GM19455 (cell line): ENCODE measurements around the gene MCF2L2.

ENCODE experiments used
- ATAC-seq: cut with Tn5 transposase; IDR thresholded peaks from one replicate; pipeline ENCODE4 v1.9.1; 2021; ENCODE audit not compliant: unreplicated experiment

The MCF2L2 gene

DNA sequence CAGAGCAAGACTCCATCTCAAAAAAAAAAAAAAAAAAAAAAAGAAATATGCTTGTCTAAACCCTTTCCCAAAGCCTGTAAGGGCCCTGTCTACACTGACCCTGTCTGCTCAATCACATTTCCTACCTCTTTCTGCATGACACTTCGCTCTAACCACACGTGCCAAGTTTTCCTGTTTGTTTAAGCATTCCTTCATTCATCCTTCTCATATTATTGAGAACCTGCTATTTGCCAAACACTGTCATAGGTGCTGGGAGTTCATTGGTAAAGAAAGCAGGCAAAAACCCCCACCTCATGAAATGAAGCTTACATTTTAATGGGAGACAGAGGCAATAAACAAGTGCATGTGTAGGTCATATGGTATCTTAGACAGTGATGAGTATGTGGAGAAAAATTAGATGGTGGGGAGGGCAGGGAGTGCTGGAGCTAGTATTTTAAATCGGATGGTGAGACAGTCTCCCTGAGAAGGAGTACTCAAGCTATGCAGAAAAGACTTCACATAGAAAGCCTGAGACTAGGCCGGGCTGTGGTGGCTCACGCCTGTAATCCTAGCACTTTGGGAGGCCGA, 127.3 kb downstream of the MCF2L2 start:
- no peak for ATAC-seq

DNA sequence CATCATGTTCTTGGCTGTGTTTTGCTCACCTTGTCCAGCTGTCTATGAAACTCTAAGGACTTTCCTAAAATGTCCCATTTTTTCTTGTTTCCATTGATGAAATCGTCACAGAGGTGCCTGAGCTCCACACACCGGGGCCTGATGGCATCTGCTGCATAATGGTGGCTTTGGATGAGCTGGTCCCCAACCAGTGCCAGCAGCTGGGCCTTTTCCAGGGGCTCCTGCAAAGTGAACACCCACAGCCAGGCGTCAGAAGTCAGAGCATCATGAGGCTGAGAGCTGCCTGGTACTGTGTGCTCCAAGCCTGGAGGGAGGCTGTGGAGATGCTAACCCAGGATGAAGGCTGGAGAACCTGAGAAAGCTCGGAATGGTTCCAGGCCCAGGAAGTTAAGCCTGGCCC, 128.4 kb downstream of the MCF2L2 start:
- no peak for ATAC-seq

DNA sequence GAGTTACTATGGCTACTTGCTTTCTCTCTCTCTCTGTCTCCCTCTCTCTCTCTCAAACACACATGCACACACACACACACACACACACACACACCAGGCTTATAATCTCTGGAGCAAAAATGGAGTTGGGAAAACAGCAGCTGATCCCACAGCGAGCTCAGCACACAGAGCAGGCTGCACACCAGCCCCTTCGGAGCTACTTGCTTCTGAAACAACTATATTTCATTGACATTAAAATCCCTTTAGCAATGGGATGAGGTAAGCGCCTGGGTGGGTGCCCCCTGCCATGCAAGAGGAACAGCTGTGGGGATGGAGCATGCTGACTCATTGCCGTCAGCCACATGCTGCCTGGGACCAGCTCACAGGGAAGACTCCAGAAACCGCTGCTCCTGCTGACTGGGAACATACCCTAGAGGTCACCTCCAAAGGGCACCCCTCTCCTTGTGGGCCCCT, 129.7 kb downstream of the MCF2L2 start:
- ATAC-seq: no peak

DNA sequence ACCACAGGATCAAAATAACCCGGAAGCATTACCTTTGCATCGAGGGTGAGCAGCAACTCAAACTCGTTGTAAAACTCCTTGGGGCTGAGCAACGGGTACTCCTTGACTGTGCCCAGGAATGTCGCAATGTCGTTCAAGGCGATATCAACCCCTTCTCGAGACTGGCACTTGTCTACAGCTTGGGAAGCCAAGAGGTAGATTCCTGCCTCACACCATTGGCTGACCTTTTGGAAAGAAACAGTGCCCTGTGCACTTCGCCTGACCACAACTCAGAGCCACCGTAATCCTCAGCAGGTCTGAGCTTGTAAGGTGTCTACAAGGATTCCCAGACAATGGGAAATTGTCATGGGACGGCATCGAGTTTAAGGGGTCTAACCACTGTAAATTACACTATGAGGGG, 131.5 kb downstream of the MCF2L2 start:
- ATAC-seq: no peak

DNA sequence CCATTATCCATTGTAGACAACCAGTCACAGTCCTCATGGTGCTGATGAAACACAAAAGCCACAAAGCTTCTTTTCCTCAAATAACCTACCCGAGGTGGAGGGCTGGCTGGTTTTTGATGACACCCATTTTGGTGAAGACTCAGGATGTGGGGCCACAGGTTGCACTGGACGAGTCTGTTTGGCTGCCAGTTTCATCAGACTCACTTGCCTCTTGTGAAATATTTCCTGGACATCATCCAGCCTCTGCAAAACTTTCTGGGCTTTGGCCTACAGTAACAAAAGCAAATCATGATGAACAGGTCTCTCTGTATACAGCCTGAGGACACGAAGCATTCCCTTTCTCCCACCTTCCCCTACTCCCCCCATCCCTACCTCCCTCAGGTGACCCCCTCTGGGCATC, 133.2 kb downstream of the MCF2L2 start:
- no peak for ATAC-seq

DNA sequence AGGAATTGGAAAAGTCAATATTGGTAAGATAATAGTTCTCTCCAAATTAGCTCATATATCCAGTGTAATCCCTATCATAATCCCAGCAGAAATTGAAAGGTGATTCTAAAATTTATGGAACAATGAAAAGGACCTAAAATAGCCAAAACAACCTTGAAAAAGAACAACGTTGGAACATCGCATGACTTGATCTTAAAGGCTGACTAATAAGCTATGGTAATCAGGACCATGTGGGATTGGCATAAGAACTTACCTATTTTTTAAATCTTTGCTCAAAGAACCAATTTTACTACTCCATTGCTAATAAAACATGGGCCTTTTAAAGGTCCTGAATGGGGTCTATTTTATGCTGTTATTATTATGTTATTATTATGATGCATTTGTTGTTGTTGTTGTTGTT, 134.5 kb downstream of the MCF2L2 start:
- no peak for ATAC-seq

DNA sequence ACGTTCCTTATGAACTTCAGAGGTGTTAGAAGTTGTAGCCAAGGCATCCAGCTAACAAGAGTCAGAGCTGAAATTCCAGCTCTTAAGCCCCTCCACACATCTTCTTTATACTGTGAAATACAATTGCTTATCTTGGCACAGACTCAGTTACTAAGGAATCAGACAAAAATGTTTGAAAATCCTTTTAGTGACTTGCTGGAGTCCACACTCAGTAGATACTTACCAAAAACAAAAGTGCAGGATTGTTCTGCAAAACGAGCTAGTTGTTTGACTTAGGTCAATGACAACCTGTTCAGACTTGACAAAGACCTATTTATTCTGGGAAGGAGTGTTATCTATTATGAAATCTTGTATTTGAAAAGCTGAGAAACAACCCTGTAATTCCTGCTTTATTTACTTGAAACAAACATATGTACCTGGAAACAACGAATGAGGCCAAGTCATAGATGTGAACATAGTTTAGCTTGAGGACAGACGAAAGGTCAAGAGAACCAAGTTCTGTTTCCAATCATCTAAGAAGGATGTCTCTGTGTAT, 136.9 kb downstream of the MCF2L2 start:
- no peak for ATAC-seq

DNA sequence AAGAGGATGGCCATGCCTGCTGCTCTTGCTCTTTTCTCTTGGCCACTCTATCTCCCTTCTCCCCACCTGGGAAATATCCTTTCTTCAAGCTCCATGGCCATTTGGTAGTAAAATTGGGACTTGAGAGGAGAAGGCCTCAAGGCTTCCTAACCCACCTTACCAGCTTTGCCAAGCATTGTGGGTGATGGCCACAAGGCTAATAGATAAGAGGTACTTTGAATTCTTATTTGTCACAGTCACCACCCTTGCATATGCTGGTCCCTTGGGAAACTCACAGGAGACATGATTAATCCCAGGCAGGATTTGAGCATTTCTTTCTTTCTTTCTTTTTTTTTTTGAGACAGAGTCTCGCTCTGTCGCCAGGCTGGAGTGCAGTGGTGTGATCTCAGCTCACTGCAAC, 138.2 kb downstream of the MCF2L2 start:
- ATAC-seq: no peak

DNA sequence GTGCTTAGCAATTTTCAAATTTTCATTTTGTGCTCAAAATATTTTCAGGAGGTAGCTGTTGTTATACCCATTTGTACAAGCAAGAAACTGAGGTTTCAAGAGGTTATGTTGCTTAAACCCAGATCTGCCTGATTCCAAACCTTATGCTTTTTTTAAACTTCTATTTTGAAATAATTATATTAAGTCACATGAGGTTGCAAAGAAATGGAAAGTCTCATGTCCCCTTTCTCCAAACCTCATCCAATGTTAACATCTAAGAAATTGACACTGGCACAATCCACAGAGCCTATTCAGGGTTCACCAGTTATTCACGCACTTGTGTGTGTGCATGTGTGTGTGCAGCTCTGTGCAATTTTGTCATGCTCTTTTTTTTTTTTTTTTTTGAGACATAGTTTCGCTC, 140.3 kb downstream of the MCF2L2 start:
- no peak for ATAC-seq

DNA sequence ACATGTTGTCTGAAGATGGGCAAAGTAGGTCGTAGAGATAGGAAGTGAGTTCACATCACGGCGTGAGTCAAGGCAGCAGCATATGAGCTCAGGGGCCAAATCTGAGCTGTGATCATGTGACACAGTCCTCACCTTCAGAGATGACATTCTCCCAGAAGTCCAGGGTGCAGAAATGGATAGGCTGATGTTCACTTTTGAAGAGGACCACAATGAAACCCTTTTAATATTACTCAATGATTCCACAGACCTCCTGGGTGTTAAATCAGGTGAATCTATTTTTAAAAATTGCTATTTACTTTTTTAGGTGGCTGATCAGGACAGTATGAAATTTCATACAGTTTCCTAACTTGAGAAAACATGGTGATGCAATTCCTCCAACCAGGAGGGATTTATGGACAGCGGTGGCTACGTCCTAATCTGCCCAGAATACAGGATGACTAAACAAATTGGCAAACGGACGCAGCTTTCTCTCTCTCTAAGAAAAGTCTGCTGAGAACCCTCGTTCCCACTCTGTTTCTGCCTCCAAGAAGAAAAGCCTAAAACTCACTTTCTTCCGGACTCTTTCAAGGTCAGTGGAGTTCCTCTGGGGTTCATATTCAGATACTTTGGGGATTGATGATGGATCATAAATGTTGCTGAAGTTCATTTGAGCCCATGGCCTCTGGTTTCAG, 141.0 kb downstream of the MCF2L2 start:
- no peak for ATAC-seq

DNA sequence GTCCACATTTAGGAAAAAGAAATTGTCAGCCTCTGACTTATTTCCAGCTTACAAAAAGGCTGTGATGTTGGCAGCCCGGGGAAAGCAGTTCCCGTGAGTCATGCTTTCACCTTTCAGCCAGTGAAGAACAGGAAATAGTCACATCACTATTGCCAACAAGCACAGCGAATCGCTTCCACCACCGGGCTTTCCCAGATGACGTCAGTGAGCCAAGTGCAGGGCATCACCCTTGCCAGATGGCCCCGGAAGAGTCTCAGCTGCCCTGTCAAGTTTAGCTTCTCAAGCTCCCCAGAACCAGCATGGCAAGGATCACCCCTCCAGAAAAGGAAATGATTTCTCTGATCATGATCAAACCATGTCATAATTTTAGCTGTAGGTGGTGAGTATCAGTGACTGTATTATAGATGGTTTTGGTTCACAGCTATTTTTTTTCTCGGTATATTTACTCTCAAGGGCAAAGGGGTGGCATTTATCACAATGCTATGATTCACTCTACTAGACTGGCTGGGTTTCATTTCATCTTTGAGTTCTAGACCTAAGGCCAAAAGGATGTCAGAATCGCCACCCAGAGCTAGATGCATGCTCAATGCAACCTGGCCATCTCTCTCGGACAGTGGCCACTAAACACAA, 142.5 kb downstream of the MCF2L2 start:
- peak; percentile 96 for ATAC-seq

DNA sequence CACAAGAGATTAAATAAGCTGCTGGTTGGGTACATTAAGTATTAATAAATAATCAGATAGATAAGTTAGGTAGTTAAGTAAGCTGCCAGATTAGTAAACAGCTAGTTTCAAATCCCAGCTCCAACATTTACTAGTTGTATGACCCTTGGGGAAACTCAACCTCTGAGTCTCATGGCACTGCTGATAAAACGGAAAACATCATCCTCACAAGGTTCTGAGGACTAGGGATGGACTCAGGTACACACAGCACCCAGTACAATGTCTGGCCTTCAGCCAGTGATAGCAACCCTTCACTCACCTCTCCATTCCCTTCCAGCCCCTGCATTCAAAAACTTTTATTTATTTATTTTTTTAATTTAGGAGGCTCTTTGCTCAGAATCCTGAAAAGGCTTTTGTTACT, 143.1 kb downstream of the MCF2L2 start:
- no peak for ATAC-seq

DNA sequence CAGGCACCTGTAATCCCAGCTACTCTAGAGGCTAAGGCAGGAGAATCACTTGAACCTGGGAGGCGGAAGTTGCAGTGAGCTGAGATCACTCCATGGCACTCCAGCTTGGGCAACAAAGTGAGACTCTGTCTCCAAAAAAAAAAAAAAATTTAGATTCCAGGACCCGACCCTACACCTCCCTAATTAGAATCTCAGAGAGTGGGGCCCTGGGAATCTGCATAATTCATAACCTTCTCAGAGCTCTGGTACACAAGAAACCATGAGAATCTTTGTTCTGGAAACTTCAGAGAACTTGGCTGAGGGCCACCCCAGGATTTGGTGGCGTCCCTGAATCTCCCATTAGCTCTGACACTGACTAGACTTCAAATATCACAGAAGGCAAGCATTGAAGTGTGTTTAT, 143.8 kb downstream of the MCF2L2 start:
- no peak for ATAC-seq

DNA sequence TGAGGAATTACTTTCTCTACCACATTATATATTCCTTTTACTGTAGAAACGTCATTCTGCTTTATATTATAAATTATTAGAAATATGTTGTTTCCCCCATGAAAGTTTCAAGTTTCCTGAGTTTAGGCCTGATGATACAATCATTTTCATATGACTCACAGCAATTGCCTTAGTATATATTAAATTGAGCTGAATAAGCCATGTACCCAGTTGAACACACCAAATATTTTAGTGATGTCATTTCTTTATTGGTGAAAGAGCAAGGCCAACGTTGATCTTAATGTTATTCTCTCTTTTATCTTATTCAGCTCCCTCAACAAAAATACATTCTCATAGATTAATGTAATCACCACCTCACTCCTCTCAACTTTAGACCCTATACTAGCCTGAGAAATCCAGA, 144.5 kb downstream of the MCF2L2 start:
- no peak for ATAC-seq

DNA sequence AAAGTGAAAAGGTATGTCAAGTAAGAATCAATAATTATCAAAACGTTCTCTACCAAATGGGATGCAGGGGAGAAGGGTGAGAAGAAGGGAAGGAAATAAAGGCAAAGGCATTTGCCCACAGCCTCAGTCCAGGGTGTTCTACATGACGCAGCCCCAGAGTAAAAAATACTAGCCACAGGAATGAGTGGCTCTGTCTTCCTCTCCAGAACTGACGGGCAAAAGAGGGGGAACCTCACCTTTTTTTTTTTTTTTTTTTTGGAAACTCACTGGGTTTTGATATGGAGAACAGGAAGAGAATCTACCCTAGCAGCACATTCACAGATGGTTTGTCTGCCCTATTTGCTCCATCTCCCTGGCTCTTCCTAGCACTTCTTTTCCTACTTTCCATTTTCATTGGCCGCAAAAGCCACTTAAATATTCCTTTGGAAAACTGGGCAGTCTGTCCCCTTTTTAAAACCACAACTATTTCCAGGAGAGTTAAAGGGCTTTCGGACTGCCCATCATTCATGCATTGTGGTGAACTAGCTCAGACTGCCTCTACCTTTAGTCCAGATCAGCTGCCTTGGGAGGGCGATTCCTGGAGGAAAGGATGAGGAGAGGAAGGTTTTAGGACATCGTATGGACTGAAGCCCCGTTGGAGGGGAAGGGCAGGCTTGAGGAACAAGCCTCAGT, 147.2 kb downstream of the MCF2L2 start:
- no peak for ATAC-seq

DNA sequence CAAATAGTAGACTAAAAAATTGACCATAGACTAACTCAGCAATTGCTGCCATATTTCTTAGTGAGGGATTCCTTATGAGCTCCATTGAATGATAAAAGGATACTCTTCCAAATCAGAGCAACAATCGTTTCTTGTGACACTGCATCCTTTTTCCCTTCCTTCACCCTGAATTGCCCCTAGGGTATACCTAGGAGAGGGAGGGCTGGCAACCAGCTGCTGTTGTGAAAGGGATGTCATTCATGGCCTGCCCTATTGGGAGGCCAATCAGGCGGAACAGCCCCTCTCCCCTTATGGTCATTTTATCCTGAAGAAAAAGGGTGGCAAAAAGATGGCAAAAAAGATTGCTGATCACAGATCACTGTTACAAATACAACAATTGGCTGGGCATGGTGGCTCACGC, 149.0 kb downstream of the MCF2L2 start:
- no peak for ATAC-seq

DNA sequence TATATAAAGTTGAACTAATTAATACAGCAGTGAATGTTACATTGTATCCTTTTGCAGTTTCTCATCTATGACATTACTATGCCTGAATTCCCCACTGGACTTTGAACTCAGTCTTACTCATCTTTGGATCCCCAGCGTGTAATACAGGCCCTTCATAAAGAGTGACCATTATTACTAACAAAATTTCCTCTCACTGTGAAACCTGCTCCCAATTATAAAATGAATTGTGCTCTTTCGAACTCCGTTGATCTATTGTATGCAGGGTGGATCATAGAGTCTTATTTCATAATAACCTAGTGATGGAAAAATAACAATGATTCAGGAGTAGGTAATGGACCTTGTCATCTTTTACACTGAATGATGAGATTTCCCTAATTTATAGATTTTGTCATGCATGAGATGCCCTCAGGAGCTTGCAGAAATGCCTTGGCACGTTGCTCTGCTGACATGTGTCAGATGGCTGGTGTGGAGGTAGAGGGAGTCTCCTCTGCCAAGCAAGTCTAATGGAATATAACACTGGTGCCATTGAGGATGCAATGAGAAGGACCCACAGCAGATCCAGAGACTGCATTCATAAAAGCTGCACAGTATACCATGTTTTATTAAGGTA, 149.8 kb downstream of the MCF2L2 start:
- no peak for ATAC-seq

DNA sequence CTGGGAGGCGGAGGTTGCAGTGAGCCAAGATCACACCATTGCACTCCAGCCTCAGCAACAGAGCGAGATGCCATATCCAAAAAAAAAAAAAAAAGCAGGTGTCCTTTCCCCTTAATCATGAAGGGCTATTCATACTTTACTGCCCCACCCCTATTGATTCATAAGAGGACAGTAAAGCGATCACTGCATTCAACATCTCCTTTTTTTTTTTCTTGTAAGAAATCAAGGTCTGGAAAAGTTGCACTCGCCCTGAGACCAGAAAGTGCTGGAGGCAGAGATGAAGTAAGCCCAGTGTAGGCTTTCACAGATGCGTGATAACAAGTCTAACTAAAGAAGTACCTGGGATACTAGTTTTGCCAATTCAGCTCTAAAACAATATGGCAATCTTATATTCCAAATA, 151.2 kb downstream of the MCF2L2 start:
- ATAC-seq: no peak

DNA sequence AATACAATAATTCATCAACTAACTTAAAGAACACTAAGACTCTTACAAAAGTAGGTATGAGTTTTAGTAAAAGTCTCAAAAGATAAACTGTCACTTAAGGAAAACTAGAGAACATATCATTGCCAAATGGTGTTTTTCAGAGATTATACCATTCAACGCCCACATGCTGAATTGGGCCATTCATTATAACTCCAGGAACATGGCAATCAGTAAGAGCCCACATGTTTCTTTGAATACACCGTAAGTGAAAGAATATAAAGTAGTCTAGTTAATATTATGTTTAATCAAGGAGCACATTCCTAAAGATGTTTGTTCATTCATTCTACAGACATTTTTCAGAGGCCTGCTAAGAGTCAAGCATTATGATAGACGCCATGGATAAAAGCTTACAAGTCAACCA, 152.5 kb downstream of the MCF2L2 start:
- no peak for ATAC-seq

DNA sequence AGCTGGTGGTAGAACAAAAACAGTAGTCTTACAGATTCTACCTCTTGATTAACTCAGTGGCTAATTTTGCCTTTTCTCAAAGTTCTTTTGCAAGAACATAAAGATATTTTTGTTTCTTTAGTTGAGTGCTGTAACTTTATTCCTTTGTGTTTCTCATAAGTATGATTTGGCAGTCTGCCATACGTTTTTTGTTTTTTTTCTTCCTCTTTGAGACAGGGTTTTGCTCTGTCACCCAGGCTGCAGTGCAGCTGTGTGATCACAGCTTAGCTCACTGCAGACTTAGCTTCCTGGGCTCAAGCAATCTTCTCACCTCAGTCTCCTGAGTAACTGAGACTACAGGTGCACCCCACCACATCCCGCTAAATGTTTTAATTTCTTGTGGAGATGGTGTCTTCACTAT, 153.0 kb downstream of the MCF2L2 start:
- no peak for ATAC-seq

DNA sequence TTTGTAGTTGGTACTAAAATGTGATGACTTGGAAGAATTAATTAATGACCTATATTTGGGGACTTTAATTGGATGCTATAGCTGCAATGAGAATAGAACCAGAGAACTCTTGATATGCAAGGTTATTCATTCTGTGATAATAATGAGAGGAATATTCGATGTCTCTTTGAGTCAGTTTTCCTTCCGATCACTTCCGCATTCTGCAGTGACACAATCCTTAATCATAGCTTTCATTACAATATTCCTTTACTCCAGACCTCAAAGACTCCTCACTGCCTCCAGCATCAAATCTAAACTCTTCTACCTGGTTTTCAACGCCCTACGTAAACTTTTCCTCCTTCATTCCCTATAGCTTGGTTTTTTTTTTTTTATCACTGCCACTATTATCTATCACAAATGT, 153.8 kb downstream of the MCF2L2 start:
- no peak for ATAC-seq
